ENCODE results near the gene SYN1.
A peak's percentile ranks its signal among the peaks of the same experiment; 100 is the strongest.
"Not testable (repeated sequence)": the region's sequence is repeated elsewhere in the genome, so short reads cannot be mapped to it uniquely, and the experiment has no call there.

Gene SYN1

DNA sequence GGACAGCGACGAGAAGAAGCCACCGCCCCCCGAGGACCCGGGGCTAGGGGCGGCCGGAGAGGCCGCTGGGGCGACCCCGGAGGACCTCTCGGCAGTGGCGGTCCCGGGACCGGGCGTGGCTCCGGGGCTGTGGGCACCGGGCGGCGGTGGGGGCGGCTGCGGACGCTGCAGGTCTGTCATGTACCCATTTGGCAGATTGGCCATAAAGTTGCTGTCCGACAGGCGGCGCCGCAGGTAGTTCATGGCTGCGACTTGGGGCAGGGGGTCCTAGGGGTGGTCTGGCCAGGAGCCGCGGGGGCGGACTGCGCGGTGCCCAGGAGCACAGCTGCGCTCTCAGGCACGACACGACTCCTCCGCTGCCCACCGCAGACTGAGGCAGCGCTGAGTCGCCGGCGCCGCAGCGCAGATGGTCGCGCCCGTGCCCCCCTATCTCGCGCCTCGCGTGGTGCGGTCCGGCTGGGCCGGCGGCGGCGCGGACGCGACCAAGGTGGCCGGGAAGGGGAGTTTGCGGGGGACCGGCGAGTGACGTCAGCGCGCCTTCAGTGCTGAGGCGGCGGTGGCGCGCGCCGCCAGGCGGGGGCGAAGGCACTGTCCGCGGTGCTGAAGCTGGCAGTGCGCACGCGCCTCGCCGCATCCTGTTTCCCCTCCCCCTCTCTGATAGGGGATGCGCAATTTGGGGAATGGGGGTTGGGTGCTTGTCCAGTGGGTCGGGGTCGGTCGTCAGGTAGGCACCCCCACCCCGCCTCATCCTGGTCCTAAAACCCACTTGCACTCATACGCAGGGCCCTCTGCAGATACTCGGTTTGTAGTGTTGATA, at the start of gene SYN1:
Gene SYN1, minus strand, starts transcription at position 372 of the 817 bp plus-strand sequence. Its CDS starts 129 bp downstream, at position 243.
- peak within 1 kb of the TSS in 1 of 2 donors; percentile 47 for H3K4me3 ChIP-seq (ENCODE audit: low read depth in 1 of 2, low read length in 2 of 2)
- no peak within 1 kb of the TSS for H3K27ac ChIP-seq (ENCODE audit: low read length)
- H3K36me3 ChIP-seq (ENCODE audit: control insufficient read depth in 1 of 2, insufficient read depth in 2 of 2, low read length in 2 of 2): no peaks in the 10 kb centered on the region
- H3K9me3 ChIP-seq (ENCODE audit: control insufficient read depth in 1 of 2, low read length in 2 of 2): no peaks in the 10 kb centered on the region
- no peaks in the 10 kb centered on the region for H3K27me3 ChIP-seq (ENCODE audit: low read depth, low read length)
- H3K4me1 ChIP-seq (ENCODE audit: control insufficient read depth in 1 of 2, insufficient read depth in 2 of 2, low read length in 2 of 2): peaks cover 0 to 6% of the 10 kb centered on the region in 2 donors

DNA sequence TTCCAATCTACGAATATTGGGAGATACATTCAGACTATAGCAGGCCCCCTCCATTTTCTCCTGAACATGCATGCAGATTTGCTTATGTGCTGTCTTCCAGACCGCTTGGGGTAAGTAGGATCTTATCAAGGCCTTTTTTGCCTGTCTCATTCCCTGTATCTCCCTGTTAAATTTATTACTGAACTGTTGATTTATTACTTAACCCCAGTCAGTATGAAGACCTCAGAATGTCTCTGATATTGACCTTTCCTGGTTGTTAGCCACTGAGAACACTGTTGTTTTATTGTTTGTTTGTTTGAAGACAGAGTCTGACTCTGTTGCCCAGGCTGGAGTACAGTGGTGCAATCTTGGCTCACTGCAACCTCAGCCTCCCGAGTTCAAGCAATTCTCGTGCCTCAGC, 46.1 kb upstream of the SYN1 start:
- H3K27me3 ChIP-seq (ENCODE audit: low read depth, low read length); H3K27ac ChIP-seq (ENCODE audit: low read length); H3K36me3 ChIP-seq (ENCODE audit: control insufficient read depth in 1 of 2, insufficient read depth in 2 of 2, low read length in 2 of 2); H3K9me3 ChIP-seq (ENCODE audit: control insufficient read depth in 1 of 2, low read length in 2 of 2); H3K4me3 ChIP-seq (ENCODE audit: low read depth in 1 of 2, low read length in 2 of 2); H3K4me1 ChIP-seq (ENCODE audit: control insufficient read depth in 1 of 2, insufficient read depth in 2 of 2, low read length in 2 of 2): not testable (repeated sequence)

DNA sequence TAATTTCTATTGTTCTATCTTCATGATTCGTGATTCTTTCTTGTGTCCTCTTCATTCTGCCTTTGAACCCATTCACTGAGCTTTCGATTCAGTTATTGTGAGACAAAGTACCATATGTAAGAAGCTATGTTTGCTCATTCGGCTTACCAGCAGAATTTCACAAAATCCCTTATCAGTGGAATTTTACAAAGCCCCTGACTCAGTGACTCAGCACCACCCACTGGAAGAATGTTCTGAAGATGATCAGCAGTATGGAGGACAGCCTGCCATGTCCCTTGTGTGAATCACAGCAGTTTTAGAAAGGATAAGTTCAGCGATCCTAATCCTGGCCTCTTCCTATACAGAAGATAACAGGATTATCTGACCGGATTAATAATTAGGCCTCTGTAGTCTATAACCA, 45.1 kb upstream of the SYN1 start:
- Histone ChIP-seq H3K9me3 (ENCODE audit: control insufficient read depth in 1 of 2, low read length in 2 of 2) (no peaks in the 10 kb centered on the region), H3K4me1 (ENCODE audit: control insufficient read depth in 1 of 2, insufficient read depth in 2 of 2, low read length in 2 of 2) (no peaks in the 10 kb centered on the region), H3K36me3 (ENCODE audit: control insufficient read depth in 1 of 2, insufficient read depth in 2 of 2, low read length in 2 of 2) (no peaks in the 10 kb centered on the region), H3K27ac (ENCODE audit: low read length) (no peak overlapping the region), H3K4me3 (ENCODE audit: low read depth in 1 of 2, low read length in 2 of 2) (no peak overlapping the region), H3K27me3 (ENCODE audit: low read depth, low read length) (no peaks in the 10 kb centered on the region)

DNA sequence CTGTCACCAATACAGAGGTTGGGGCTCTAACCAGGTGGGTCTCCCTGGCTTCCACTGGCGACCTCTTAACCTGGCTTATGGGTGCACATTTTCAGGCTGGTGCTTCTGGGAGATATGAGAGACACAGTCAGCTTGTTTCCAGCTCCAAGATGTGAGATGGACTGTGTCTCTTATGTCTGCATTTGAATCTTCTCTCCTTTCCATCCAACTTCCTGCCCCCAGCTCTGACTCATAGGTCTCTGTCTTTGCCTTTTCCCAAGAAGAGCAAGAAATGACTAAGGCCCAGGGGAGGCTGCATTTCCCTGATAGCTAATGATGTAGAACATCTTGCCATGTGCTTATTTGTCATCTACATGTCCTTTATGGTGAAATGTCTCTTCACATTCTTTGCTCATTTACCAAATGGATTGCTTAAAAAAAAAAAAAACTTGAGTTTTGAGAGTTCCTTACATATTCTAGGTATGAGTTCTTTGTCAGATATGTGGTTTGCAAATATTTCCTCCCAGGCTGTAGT, 42.5 kb upstream of the SYN1 start:
- peaks cover 4 to 5% of the 10 kb centered on the region in 2 donors for H3K36me3 ChIP-seq (ENCODE audit: control insufficient read depth in 1 of 2, insufficient read depth in 2 of 2, low read length in 2 of 2)
- no peaks in the 10 kb centered on the region for H3K9me3 ChIP-seq (ENCODE audit: control insufficient read depth in 1 of 2, low read length in 2 of 2)
- no peak overlapping the region for H3K27ac ChIP-seq (ENCODE audit: low read length)
- H3K4me3 ChIP-seq (ENCODE audit: low read depth in 1 of 2, low read length in 2 of 2): no peak overlapping the region
- H3K27me3 ChIP-seq (ENCODE audit: low read depth, low read length): no peaks in the 10 kb centered on the region
- H3K4me1 ChIP-seq (ENCODE audit: control insufficient read depth in 1 of 2, insufficient read depth in 2 of 2, low read length in 2 of 2): no peaks in the 10 kb centered on the region

DNA sequence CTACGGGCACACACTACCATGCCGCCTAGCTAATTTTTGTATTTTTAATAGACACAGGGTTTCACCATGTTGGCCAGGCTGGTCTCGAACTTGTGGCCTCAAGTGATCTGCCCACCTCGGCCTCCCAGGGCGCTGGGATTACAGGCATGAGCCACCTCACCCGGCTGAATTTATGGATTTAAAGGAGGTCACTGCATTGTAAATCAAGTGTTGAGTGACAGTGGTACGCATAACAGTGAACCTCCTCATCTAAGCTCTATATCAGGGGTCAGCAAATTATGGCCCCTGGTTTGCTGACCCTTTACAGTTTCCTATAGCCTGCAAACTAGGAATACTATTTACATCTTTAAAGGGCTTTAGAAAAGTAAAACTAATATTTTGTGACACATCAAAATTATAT, 41.9 kb upstream of the SYN1 start:
- Histone ChIP-seq H3K9me3 (ENCODE audit: control insufficient read depth in 1 of 2, low read length in 2 of 2) (no peaks in the 10 kb centered on the region), H3K27ac (ENCODE audit: low read length) (no peak overlapping the region)

DNA sequence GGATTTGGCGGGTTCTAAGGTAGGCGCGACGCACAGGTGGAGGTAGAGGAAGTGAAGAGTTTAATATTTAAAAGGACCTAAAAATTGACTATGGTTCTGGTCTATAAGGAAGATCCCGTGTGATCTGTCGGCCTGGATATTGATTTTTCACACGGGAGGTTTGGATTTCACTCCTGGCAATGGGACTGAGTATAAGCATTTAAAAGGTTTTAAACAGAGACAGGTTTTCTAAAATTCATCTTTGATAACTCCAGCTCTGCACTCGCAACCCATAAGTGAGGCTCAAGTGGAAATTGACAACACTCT, 39.7 kb upstream of the SYN1 start:
- peak overlapping the region; percentile 92 for H3K27ac ChIP-seq (ENCODE audit: low read length)
- H3K9me3 ChIP-seq (ENCODE audit: control insufficient read depth in 1 of 2, low read length in 2 of 2): no peaks in the 10 kb centered on the region
- peak overlapping the region; percentile 61 to 63 for H3K4me3 ChIP-seq (ENCODE audit: low read depth in 1 of 2, low read length in 2 of 2)
- no peaks in the 10 kb centered on the region for H3K27me3 ChIP-seq (ENCODE audit: low read depth, low read length)
- peaks cover 11 to 24% of the 10 kb centered on the region in 2 donors for H3K36me3 ChIP-seq (ENCODE audit: control insufficient read depth in 1 of 2, insufficient read depth in 2 of 2, low read length in 2 of 2)
- H3K4me1 ChIP-seq (ENCODE audit: control insufficient read depth in 1 of 2, insufficient read depth in 2 of 2, low read length in 2 of 2): no peaks in the 10 kb centered on the region

More for the DNA sequence above, 41.9 kb upstream of the SYN1 start:
- H3K36me3 ChIP-seq (ENCODE audit: control insufficient read depth in 1 of 2, insufficient read depth in 2 of 2, low read length in 2 of 2): peaks cover 10 to 11% of the 10 kb centered on the region in 2 donors
- H3K27me3 ChIP-seq (ENCODE audit: low read depth, low read length): no peaks in the 10 kb centered on the region
- H3K4me1 ChIP-seq (ENCODE audit: control insufficient read depth in 1 of 2, insufficient read depth in 2 of 2, low read length in 2 of 2): no peaks in the 10 kb centered on the region
- no peak overlapping the region for H3K4me3 ChIP-seq (ENCODE audit: low read depth in 1 of 2, low read length in 2 of 2)

DNA sequence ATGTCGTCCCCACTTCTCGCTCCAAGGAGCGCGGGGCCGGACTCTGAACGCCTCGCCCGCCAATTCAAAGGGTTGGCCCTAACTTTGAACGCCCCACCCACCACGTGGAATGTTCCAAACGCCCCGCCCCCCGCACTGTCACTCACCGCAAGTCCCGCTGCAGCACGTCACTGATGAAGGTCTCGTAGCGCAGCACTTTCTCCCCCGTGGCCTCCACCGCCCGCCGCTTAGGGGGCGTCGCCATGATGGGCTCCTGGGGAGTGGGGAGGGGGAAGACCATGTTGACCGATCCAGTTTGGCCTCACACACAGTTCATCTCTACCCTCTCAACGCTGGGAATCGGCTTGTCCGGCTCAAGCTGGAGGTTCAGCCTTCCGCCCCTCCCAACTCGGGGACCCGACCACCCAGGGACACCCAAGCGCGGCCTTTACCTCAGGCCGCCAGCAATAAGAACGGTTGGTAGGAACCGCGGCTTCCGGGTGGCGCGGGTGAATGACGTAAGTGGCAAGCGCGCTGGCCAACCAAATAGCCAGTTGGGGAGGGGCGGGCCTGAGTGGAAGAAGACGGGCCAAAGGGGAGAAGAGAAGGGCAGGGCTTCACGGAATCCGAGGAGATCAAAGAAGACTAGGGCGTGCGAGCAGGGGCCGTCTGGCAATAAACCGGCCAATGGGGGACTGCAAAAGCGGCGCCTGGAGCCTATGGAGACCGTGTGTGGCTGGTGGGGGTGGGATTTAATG, 39.2 kb upstream of the SYN1 start, which contains the start of gene UXT:
Gene UXT, minus strand, starts transcription at position 497 of the 737 bp plus-strand sequence. Its CDS starts 253 bp downstream, at position 244.
- H3K9me3 ChIP-seq (ENCODE audit: control insufficient read depth in 1 of 2, low read length in 2 of 2): no peaks in the 10 kb centered on the region
- peak within 1 kb of the TSS; percentile 63 to 76 for H3K4me3 ChIP-seq (ENCODE audit: low read depth in 1 of 2, low read length in 2 of 2)
- H3K27me3 ChIP-seq (ENCODE audit: low read depth, low read length): no peaks in the 10 kb centered on the region
- peak within 1 kb of the TSS; percentile 92 for H3K27ac ChIP-seq (ENCODE audit: low read length)
- H3K36me3 ChIP-seq (ENCODE audit: control insufficient read depth in 1 of 2, insufficient read depth in 2 of 2, low read length in 2 of 2): peaks cover 11 to 25% of the 10 kb centered on the region in 2 donors
- no peaks in the 10 kb centered on the region for H3K4me1 ChIP-seq (ENCODE audit: control insufficient read depth in 1 of 2, insufficient read depth in 2 of 2, low read length in 2 of 2)

DNA sequence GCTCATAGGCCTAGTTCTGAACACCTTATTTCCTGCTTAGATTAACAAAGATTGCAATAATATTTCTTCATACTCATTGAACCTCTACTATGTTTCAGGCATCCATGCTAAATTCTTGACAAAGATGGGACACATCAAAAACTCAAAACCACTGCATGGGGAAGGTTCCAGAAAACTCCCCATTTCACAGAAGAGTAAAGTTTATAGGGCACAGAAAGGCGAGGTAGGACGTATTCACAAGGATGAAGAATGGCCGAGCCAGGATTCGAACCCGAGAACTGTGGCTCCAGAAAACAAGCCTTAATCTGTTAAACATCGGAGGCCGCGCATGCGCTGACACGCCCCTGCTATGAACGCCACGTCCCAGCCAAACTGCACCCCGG, 38.6 kb upstream of the SYN1 start:
- H3K9me3 ChIP-seq (ENCODE audit: control insufficient read depth in 1 of 2, low read length in 2 of 2): no peaks in the 10 kb centered on the region
- peak overlapping the region; percentile 63 to 76 for H3K4me3 ChIP-seq (ENCODE audit: low read depth in 1 of 2, low read length in 2 of 2)
- peak overlapping the region; percentile 92 for H3K27ac ChIP-seq (ENCODE audit: low read length)
- peaks cover 11 to 31% of the 10 kb centered on the region in 2 donors for H3K36me3 ChIP-seq (ENCODE audit: control insufficient read depth in 1 of 2, insufficient read depth in 2 of 2, low read length in 2 of 2)
- H3K27me3 ChIP-seq (ENCODE audit: low read depth, low read length): no peaks in the 10 kb centered on the region
- H3K4me1 ChIP-seq (ENCODE audit: control insufficient read depth in 1 of 2, insufficient read depth in 2 of 2, low read length in 2 of 2): no peaks in the 10 kb centered on the region

DNA sequence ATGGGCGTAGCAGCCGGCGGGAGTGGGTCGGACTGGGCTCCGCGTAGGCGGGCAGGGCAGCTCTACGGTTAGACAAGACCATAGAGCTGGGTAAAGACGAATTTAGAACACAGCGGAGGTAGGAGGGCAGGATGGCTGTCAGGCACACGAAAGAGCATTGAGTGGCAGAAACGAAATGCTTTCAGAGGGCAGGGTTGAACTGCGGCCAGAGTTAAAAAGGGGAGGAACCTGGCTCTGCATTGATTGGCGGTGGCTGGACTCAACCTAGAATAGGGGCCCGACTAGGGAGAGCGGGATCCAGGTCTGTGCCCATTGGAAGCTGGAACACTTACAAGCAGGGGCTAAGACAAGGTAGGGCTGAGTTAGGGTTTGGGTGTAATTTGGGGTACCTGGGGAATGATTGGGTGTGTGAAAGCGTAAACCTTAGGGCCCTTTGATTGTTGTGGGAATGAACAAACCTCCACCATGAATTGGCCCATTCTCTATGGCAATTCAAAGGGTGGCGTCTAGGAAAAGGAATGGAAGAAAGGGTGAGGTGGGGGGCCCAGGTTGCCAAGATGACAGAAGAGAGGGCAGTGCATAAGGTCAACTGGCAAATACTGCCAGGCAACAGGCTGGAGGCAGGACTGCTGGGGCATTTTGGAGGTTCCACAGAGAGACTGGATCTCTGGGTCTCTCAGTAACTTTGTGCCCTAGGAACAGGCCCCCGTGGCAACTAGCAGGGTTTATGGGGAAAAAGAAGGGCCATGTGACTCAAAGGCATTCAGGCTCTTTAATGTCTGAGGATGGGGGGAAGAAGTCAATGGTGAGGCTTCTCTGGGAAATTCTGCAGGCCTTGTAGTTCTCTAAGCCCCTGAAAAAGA, 31.6 kb upstream of the SYN1 start:
- H3K9me3 ChIP-seq (ENCODE audit: control insufficient read depth in 1 of 2, low read length in 2 of 2): no peaks in the 10 kb centered on the region
- H3K27ac ChIP-seq (ENCODE audit: low read length): peak overlapping the region; percentile 60
- H3K27me3 ChIP-seq (ENCODE audit: low read depth, low read length): no peaks in the 10 kb centered on the region
- peaks cover 0 to 19% of the 10 kb centered on the region in 2 donors for H3K4me1 ChIP-seq (ENCODE audit: control insufficient read depth in 1 of 2, insufficient read depth in 2 of 2, low read length in 2 of 2)
- peaks cover 0 to 25% of the 10 kb centered on the region in 2 donors for H3K36me3 ChIP-seq (ENCODE audit: control insufficient read depth in 1 of 2, insufficient read depth in 2 of 2, low read length in 2 of 2)
- peak overlapping the region; percentile 51 to 62 for H3K4me3 ChIP-seq (ENCODE audit: low read depth in 1 of 2, low read length in 2 of 2)

DNA sequence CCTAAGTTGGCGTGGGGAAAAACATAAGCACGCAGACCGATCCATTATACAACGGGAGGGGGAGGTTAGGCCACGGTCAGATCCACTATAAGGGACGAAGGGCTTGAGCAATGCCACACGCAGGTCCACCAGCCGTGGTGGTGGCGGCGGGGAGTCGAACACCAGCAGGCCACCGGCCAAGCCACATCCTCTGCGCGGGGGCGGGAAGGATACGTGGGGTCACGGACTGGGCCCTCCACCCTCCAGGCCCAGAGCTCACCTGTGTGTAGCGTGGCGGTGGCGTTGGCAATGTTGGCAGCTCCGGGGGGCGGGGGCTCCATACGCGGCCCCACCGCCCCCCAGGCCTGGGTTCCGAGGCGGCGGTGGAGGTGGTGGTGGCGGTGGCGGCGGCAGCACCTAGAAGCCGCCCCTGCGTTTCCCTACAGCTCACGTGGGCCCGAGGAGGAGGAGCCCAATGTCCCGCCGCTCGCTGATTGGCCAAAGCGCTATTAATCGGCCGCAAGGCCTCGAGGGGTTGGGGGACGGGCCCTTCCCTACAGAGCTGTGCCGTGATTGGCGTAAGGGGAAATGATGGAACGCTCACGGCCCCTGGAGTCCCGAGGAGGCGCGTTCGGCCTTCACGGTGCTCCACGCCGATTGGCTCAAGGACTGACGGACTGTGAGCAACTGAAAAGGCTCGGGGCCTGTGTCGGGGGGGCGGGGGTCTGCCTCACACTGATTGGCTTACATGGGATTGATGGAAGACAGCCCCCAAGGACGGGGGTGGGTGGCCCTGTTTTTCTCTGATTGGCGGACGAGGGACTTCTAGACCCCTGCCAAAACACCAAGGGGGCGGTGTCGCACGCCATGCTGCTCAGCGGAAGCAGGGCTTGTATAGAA, 30.7 kb upstream of the SYN1 start, which contains the start of gene ELK1:
Gene ELK1, minus strand, starts transcription at position 400 of the 879 bp plus-strand sequence. CDS start 9,122 bp downstream, outside the sequence.
- peaks cover 0 to 19% of the 10 kb centered on the region in 2 donors for H3K4me1 ChIP-seq (ENCODE audit: control insufficient read depth in 1 of 2, insufficient read depth in 2 of 2, low read length in 2 of 2)
- no peaks in the 10 kb centered on the region for H3K9me3 ChIP-seq (ENCODE audit: control insufficient read depth in 1 of 2, low read length in 2 of 2)
- peaks cover 0 to 16% of the 10 kb centered on the region in 2 donors for H3K36me3 ChIP-seq (ENCODE audit: control insufficient read depth in 1 of 2, insufficient read depth in 2 of 2, low read length in 2 of 2)
- peak within 1 kb of the TSS; percentile 60 for H3K27ac ChIP-seq (ENCODE audit: low read length)
- peak within 1 kb of the TSS; percentile 62 to 71 for H3K4me3 ChIP-seq (ENCODE audit: low read depth in 1 of 2, low read length in 2 of 2)
- no peaks in the 10 kb centered on the region for H3K27me3 ChIP-seq (ENCODE audit: low read depth, low read length)
